A549 (cell line): ENCODE results near the gene PZP. TPM values are rescaled to one million over a fixed set of nuclear protein-coding genes. Genes with fewer than 3 reads are reported as not detected.

Source experiments
- ATAC-seq, 2 experiments: fragments of 200-7000 bp in 1 of 2; fragments of >200 bp in 1 of 2; cut with Nextera tagmentation in 1 of 2; cut with Tn5 transposase in 1 of 2; 3 replicates each; pipeline versions ENCODE4 v1.8.0 to v1.9.1; 2018 to 2020; ENCODE audit warnings: mild to moderate bottlenecking in 1 of 2, moderate library complexity in 1 of 2
- CTCF ChIA-PET: fragments of 300-600 bp; sonication (Branson Sonifier 250); formaldehyde crosslinking; extraction: SDS; loops from one replicate; lab custom pipeline; 2021; ENCODE audit warnings: antibody characterized with exemption, inconsistent platforms; lab: Yijun Ruan, JAX
- POLR2A ChIA-PET: fragments of 350-600 bp; formaldehyde crosslinking; extraction: SDS; loops from one replicate; lab custom pipeline; 2021; ENCODE audit warnings: antibody characterized with exemption, inconsistent platforms; lab: Yijun Ruan, JAX
- DNase-seq, 2 experiments: peaks; one replicate each; pipeline versions ENCODE4 v3.0.0 to v3.0.0-alpha.2; 2011 to 2016; ENCODE audit warnings: low read depth in 1 of 2, low spot score in 1 of 2
- FAIRE-seq: peaks from 2 replicates; lab custom pipeline; 2011; peaks lifted over from hg19 to GRCh38; lab: Jason Lieb, UNC
- H3K27ac ChIP-seq, 2 experiments: fragments of >200 bp; sonication (Bioruptor Twin); formaldehyde crosslinking; 3 replicates each; pipeline ENCODE4 v1.5.1; 2016 to 2017
- H3K4me1 ChIP-seq: fragments of >200 bp; sonication (Bioruptor Twin); formaldehyde crosslinking; 3 replicates; pipeline ENCODE4 v1.6.1; 2016
- H3K4me2 ChIP-seq: fragments of >200 bp; sonication (Bioruptor Twin); formaldehyde crosslinking; 3 replicates; pipeline ENCODE4 v1.6.1; 2016
- H3K4me3 ChIP-seq: fragments of >200 bp; sonication (Bioruptor Twin); formaldehyde crosslinking; 3 replicates; pipeline ENCODE4 v1.5.1; 2016
- H3K9me3 ChIP-seq: fragments of >200 bp; sonication (Bioruptor Twin); formaldehyde crosslinking; 3 replicates; pipeline ENCODE4 v1.6.1; 2016
- ATOH8 ChIP-seq: fragments of 250-450 bp; sonication (Bioruptor Pico); IDR thresholded peaks from 2 replicates; pipeline ENCODE4 v1.5.0; 2020; ENCODE audit warnings: low read depth, mild to moderate bottlenecking, moderate library complexity
- CBX2 ChIP-seq: fragments of 200-600 bp; sonication (generic); IDR thresholded peaks from 2 replicates; pipeline ENCODE4 v1.6.1; 2016; ENCODE audit warnings: low read depth, mild to moderate bottlenecking, borderline replicate concordance
- CHD2 ChIP-seq: fragments of 150-350 bp; IDR thresholded peaks from 2 replicates; pipeline ENCODE4 v1.6.1; 2014; ENCODE audit warnings: low read length; ENCODE audit not compliant: partially characterized antibody
- CTCF ChIP-seq: fragments of >200 bp; sonication (Bioruptor Twin); formaldehyde crosslinking; IDR thresholded peaks from 3 replicates; pipeline ENCODE4 v1.5.1; 2016
- EHF ChIP-seq: fragments of 250-450 bp; sonication (Bioruptor Pico); IDR thresholded peaks from 2 replicates; pipeline ENCODE4 v1.5.0; 2020; ENCODE audit warnings: mild to moderate bottlenecking
- FOSL2 ChIP-seq, 2 experiments: fragments of 450-650 bp in 1 of 2; fragments of >200 bp in 1 of 2; sonication (Bioruptor Twin) in 1 of 2; formaldehyde crosslinking; IDR thresholded peaks; 2 replicates each; pipeline versions ENCODE4 v1.5.0 to v1.6.1; 2016 to 2020; ENCODE audit warnings: mild to moderate bottlenecking in 1 of 2, moderate library complexity in 1 of 2
- HOXB5 ChIP-seq: fragments of 250-450 bp; sonication (Bioruptor Pico); IDR thresholded peaks from 2 replicates; pipeline ENCODE4 v1.5.0; 2020; ENCODE audit warnings: mild to moderate bottlenecking, moderate library complexity
- MAFK ChIP-seq: fragments of 450-650 bp; IDR thresholded peaks from 2 replicates; pipeline ENCODE4 v1.6.1; 2014; ENCODE audit not compliant: partially characterized antibody
- MAZ ChIP-seq: fragments of 150-350 bp; IDR thresholded peaks from 2 replicates; pipeline ENCODE4 v1.6.1; 2014; ENCODE audit warnings: antibody characterized with exemption, low read depth, low read length, borderline replicate concordance
- NFE2L2 ChIP-seq: fragments of 150-350 bp; conservative IDR thresholded peaks from 2 replicates; pipeline ENCODE4 v1.6.1; 2014; ENCODE audit warnings: low read length
- NPAS2 ChIP-seq: fragments of 250-450 bp; sonication (Bioruptor Pico); IDR thresholded peaks from 2 replicates; pipeline ENCODE4 v1.8.0; 2022; ENCODE audit warnings: mild to moderate bottlenecking, moderate library complexity, borderline replicate concordance
- POLR2AphosphoS2 ChIP-seq: conservative IDR thresholded peaks from 2 replicates; pipeline ENCODE4 v1.6.1; 2012; ENCODE audit warnings: low read length, improper control_type of control experiment, inconsistent platforms
- RAD21 ChIP-seq, 2 experiments: fragments of >200 bp in 1 of 2; sonication (Bioruptor Twin) in 1 of 2; formaldehyde crosslinking in 1 of 2; IDR thresholded peaks in 1 of 2; conservative IDR thresholded peaks in 1 of 2; 2 replicates in 1 of 2; 3 replicates in 1 of 2; pipeline ENCODE4 v1.6.1; 2012 to 2018; ENCODE audit warnings: inconsistent platforms in 1 of 2
- RARB ChIP-seq: fragments of 250-450 bp; sonication (Bioruptor Pico); IDR thresholded peaks from 2 replicates; pipeline ENCODE4 v1.8.0; 2021; ENCODE audit warnings: mild to moderate bottlenecking, moderate library complexity
- SREBF2 ChIP-seq: fragments of 450-650 bp; IDR thresholded peaks from 2 replicates; pipeline ENCODE4 v1.6.1; 2014; ENCODE audit warnings: mild to moderate bottlenecking, moderate library complexity
- TP53 ChIP-seq: fragments of 250-450 bp; sonication (Bioruptor Pico); IDR thresholded peaks from 2 replicates; pipeline ENCODE4 v1.5.0; 2021; ENCODE audit warnings: mild to moderate bottlenecking, moderate library complexity
- ZFP36 ChIP-seq: fragments of 450-650 bp; IDR thresholded peaks from 2 replicates; pipeline ENCODE4 v1.6.1; 2014; ENCODE audit warnings: borderline replicate concordance; ENCODE audit not compliant: partially characterized antibody
- ZNF302 ChIP-seq: fragments of 250-450 bp; sonication (Bioruptor Pico); IDR thresholded peaks from 2 replicates; pipeline ENCODE4 v1.9.0; 2021; ENCODE audit warnings: inconsistent platforms, mild to moderate bottlenecking, moderate library complexity
- WGBS: methylation state at CpG from one replicate; pipeline ENCODE4 v1.1.6; 2017; ENCODE audit errors: missing lambda C conversion rate; 5-methylcytosine and 5-hydroxymethylcytosine counted together
- polyA plus RNA-seq, 4 experiments: library from polyadenylated mRNA; depleted of rRNA in 3 of 4; stranded (reverse); fragments of >200 nt; fragmentation: RNase III in 1 of 4; extraction: RNeasy Plus Mini Kit Qiagen cat#74134 plus additional on column Dnase treatment in 1 of 4; gene quantifications; 2 replicates in 3 of 4; 3 replicates in 1 of 4; pipeline ENCODE4 v1.2.3, GENCODE V29; 2011 to 2017
- TF ChIP-seq, protein P1 (sequence below): fragments of >200 bp; sonication (Bioruptor Twin); formaldehyde crosslinking; IDR thresholded peaks from 2 replicates; pipeline ENCODE4 v1.6.1; 2016

PZP gene
- polyA plus RNA-seq, 2 of the 4 experiments (the other 2 are of a cell fraction): not detected

DNA sequence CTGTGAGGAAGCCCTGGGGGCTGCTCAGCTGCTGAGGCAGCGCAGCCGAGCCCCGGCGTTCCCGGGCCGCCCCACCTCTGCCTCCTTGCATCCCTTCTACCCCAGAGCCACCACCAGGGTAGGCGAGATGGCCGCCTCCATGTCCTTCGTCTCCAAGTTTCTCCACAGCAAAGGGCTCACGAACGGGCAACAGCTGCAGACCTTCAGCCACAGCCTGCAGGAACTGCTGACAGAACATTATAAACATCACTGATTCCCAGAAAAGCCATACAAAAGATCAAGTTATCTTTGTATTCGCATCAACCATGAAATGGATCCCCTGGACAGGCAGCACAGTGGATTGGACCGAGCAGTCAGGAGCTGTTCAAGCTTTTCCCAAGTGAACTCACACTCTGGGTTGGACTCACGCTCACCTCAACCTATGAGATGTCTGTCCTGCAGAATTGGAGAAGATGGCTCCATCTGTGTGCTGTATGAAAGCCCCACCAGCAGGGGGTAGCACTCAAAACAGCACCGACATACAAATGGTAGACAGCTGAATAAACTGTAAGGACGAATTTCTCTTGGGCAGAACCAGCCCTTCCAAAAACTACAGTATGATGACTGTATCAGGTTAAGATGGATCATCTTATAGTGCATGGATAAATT is 73.1 kb downstream of the PZP start:
- ATAC-seq: peak; percentile 39 to 90; a peak in 4 of 6 replicates
- CTCF ChIA-PET: no interaction called here
- POLR2A ChIA-PET: no interaction called here
- H3K27ac ChIP-seq: no peak overlapping the region
- H3K4me2 ChIP-seq: no peak overlapping the region
- H3K9me3 ChIP-seq: 0 out of 3 replicates have a peak, but pooled peaks cover 4% of the 10 kb centered on the region
- TF ChIP-seq ZFP36: no peak
- no peak for TF ChIP-seq ZNF302
- no peak for TF ChIP-seq SREBF2
- no peak for TF ChIP-seq POLR2AphosphoS2
- TF ChIP-seq MAFK: peak; percentile 17
- no peak for TF ChIP-seq HOXB5
- no peak for TF ChIP-seq TP53
- TF ChIP-seq NFE2L2: no peak
- no peak for TF ChIP-seq EHF (CRISPR knock-in tag)
- no peak for TF ChIP-seq CHD2
- 0 out of 3 replicates have a peak, but pooled peaks have one; percentile 25 for TF ChIP-seq CTCF
- 0 out of 5 replicates have a peak, but pooled peaks of 1 of the 2 experiments have one; percentile 12 for TF ChIP-seq RAD21 (conservative IDR thresholded peaks at IDR 0.05 in 1 of 2, IDR thresholded peaks at IDR 0.05 in 1 of 2)
- TF ChIP-seq MAZ: no peak
- TF ChIP-seq CBX2: no peak
- no peak for TF ChIP-seq FOSL2 (IDR thresholded peaks at IDR 0.05)
- TF ChIP-seq FOSL2 (CRISPR knock-in tag; IDR thresholded peaks at IDR 0.05): no peak
- 36% methylated on average over 16 of the region's 16 CpGs for WGBS
- no peaks in the 10 kb centered on the region for H3K4me1 ChIP-seq
- DNase-seq: peak; percentile 4 to 51
- H3K4me3 ChIP-seq: no peak overlapping the region
- no peak for FAIRE-seq

- no peak for ATAC-seq
- Histone ChIP-seq H3K4me2 (no peak overlapping the region), H3K4me3 (no peak overlapping the region), H3K9me3 (0 out of 3 replicates have a peak, but pooled peaks cover 5% of the 10 kb centered on the region)
- DNase-seq: no peak
- FAIRE-seq: no peak
- WGBS: 0% methylated on average over 1 of the region's 1 CpG
- POLR2A ChIA-PET: no interaction called here
- no peak for TF ChIP-seq NPAS2
- TF ChIP-seq MAZ: no peak
- TF ChIP-seq ATOH8 (CRISPR knock-in tag): no peak
- no peak for TF ChIP-seq RARB
- TF ChIP-seq, protein P1, sequence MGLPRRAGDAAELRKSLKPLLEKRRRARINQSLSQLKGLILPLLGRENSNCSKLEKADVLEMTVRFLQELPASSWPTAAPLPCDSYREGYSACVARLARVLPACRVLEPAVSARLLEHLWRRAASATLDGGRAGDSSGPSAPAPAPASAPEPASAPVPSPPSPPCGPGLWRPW: no peak
- peak; percentile 21 for TF ChIP-seq MAFK
- no peak for TF ChIP-seq NFE2L2
- TF ChIP-seq, all 56 proteins: peak for 1
- CTCF ChIA-PET: no interaction called here
- Histone ChIP-seq H3K4me1 (no peaks in the 10 kb centered on the region), H3K27ac (no peak overlapping the region)
These were observed 74.8 kb downstream of the PZP start for GRCh38 chr12:9133216-9133916.
